Activated T-cell treated with anti-CD3 and anti-CD28 coated beads for 1 hour (primary cell): Measurements from ENCODE around the gene ANKS3.

Source experiments
- DNase-seq: peaks from one replicate; pipeline ENCODE4 v3.0.0-alpha.2; 2020; ENCODE audit warnings: low read depth

Gene ANKS3, protein sequence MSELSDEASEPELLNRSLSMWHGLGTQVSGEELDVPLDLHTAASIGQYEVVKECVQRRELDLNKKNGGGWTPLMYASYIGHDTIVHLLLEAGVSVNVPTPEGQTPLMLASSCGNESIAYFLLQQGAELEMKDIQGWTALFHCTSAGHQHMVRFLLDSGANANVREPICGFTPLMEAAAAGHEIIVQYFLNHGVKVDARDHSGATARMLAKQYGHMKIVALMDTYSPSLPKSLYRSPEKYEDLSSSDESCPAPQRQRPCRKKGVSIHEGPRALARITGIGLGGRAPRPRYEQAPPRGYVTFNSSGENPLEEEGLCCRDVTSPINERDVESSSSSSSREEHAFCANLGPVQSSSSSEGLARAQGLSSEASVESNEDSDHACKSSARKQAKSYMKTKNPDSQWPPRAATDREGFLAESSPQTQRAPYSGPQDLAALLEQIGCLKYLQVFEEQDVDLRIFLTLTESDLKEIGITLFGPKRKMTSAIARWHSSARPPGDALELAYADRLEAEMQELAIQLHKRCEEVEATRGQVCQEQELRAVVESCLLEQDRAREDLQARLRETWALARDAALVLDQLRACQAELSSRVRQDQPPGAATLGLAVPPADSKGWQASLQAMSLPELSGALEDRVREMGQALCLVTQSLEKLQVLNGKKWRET

DNA sequence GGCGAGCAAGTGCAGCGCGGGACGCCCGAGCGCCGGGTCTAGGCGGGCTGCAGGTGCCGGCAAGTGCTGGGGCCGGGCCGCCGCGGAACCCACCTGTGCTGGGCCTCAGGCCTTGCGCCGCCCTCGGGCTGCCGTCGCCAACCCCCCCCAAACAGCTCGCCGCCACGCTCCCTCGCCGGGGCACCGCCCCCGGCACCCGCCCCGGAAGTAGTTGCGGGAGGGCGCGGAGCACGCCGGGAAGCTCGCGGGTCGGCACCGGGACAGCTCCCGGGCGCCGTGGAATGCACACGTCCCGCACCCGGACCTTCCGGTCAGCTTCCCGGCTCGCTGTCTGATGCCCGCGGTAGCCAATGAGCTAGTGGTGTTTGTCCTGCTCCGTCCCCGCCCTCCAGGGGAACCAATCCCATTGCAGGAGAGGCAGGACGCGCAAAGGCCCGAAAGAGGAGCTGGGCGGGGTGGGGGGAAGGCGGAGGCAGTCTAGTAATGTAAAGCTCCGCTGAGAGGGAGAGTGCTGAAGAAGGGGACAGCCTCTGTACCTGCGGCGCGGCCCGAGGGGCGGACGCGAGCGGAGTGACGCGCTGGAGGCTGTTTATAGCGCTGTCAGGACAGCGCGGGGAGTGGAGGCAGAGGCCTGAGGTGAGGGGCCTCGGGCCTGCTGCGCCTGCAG lies at the start of gene ANKS3, which contains the start of gene DNAAF8:
TSS of gene ANKS3 (minus strand) at position 209 of the 667 bp plus-strand sequence. CDS start 4,122 bp downstream, outside the sequence.
TSS of gene DNAAF8 (plus strand) at position 475 of the 667 bp plus-strand sequence. CDS start 1,978 bp downstream, outside the sequence.
- peak; percentile 69 for DNase-seq

DNA sequence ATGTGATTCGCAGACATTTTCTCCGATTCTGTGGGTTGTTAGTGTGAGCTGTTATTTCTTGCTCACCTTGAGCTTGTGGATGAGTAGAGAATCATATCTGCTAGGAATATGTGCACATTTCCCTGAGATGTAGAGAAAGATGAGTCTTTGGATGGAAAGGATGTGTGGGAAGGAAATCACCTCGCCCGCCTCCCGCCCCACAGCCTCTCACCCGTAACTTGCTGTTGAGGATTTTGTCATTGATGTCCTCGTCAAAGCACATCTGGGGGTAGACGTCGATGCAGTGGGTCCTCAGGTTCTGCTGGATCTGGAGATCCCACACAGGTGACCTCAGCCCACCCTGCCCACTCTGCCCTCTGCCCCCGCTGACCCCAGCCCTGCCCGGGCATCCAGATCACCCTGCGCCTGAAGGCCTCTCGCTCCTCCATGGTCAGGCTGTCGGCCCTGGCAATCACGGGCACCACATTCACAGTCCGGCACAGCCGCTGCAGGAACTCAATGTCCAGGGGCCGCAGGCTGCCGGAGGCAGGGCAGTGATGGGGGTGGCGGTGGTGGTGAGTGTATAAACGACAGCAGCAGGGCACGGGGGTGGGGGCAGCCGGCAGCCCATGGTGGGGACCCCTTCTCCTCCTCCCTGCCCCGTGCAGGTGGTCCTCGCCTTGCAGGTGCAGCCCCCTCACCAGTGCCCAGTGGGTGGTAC lies 49.3 kb upstream of the ANKS3 start:
- no peak for DNase-seq

DNA sequence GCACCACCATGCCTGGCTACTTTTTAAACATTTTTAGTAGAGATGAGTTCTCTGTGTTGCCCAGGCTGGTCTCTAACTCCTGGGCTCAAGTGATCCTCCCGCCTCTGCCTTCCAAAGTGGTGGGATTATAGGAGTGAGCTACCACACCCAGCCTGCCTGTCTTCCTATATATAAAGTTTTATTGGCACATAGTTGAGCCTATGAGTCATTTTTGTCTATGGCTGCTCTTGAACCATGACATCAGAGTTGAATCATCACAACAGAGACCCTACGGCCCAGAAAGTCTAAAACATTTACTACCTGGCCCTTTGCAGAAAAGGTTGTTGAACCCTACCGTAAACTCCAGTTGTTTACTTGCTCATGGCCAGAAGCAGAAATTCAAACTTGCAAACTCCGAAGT lies 46.2 kb upstream of the ANKS3 start:
- no peak for DNase-seq

DNA sequence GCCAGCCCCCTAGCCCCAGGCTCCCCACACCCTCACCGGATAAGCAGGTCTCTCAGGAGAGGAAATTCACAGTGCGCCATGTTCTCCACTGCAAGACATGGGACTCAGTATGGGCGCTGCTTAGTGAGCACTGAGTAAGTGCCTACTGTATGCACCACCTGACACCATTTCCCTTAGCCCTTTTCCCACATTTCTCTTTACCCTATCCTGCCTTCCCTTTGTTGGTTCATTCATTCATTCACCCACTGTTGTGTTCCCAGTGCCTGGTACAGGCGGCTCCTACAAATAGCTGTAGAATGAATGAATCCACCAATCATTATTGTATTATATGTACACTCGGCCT lies 44.0 kb upstream of the ANKS3 start:
- no peak for DNase-seq

DNA sequence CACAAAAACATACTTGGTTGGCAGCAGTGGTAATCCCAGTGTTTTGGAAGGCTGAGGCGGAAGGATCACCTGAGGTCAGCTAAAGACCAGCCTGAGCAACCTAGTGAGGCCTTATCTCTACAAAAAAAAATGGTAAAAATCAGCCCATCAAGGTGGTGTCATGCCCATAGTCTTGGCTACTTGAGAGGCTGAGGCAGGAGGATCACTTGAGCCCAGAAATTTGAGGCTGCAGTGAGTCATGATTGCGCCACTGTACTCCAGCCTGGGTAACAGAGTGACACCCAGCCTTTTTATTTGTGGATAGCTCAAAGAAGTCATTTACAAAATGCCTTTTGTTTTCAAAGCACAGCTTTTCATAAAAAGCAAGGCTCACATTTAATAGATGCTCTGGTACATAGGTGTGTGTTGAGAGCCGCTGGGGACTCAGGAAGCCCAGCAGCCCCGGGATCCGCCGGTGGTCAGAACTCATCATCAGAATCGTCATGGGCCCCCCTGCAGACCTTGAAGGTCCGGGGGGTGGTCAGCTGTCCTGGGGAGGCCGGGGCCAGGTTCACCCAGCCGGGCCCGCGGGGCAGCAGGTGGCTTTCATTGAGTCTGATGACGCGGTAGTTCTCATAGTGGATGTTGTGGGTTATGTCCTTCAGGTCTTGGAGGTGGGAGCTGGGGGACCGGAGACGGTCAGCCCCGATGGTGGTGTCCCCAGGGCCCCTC lies 43.4 kb upstream of the ANKS3 start:
- no peak for DNase-seq

DNA sequence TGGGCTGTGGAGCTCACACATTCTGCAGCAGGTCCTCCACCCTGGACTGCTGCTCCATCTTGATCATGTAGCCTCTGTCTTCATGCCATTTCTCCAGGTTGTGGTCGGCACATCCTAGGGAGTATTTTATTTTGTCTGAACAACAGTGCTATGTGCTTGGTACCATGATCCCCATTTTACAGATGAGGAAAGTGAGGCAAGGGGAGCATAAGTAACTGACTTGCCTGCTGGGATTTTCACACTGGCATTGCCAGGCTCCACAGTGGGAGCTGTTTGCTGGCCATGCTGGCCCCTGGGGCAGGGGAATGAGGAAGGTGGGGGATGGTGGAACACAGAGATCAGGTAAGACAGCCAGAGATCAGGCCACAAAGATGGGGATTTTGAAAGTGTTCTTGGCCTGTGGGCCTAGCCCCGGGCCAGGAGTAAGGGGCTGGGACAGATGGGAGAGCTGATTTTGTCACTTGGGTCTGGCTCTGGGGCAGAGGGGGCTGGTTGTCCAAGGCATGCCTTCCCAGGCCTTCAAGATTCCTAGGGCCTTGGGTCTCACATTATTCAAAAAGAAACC lies 42.2 kb upstream of the ANKS3 start:
- DNase-seq = no peak

DNA sequence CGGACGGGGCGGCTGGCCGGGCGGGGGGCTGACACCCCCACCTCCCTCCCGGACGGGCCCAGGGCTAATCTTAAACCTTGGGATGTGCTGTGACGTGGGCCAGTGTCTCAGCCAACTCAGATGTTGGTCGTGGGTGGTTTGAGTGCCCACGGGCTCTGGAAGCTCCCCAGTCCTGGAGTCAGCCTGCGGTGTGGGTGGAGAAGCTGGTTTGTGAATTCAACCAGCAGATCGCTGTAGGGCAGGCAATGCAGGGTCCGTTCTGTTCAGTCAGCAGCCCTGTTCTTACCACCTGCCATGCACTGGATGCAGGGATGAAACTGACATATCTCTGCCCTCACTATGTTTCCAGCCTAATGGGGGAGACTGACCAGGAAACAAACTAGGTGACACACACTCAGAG lies 40.9 kb upstream of the ANKS3 start:
- DNase-seq = no peak

DNA sequence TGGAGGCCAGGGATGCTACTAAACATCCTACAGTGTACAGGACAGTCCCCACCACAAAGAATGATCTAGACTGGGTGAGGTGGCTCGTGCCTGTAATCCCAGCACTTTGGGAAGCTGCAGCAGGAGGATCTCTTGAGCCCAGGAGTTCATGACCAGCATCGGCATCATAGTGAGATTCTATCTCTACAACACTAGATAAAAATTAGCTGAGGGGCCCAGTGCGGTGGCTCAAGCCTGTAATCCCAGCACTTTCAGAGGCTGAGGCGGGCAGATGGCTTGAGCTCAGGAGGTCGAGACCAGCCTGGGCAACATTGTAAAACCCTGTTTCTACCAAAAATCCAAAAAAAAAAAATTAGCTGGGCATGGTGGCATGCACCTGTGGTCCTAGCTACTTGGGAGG lies 38.3 kb upstream of the ANKS3 start:
- DNase-seq = no peak

DNA sequence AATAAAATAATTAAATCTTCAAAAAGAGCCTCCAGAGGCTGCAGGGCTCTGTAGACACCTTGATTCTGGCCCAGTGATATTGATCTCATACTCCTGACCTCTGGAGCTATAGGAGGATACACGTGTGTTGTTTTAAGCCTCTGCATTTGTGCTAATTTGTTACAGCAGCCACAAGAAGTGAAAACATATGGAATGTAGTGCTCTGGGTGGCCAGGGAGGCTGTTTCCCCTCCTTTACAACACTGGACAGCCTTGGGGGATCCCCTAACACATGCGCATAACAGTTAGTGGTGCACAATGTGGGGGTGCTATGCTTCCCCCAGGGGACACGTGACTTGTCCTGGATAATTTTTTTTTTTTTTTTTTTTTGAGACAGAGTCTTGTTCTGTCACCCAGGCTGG lies 37.6 kb upstream of the ANKS3 start:
- DNase-seq = no peak

DNA sequence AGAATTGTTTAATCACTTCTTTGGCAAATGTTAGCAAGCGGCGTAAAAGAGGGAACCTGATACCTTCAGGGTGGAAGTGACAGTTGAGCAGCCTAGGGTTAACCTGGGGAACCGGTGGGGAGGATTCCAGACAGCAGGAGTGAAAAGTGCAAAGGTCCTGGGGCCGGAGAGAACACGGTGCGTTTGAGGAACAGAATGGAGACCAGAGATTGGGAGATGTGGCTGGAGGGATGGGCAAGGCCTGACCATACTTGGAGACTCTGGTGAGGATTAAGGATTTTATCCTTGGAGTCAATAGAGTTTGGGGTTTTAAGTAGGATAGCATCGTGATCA lies 35.2 kb upstream of the ANKS3 start:
- no peak for DNase-seq

DNA sequence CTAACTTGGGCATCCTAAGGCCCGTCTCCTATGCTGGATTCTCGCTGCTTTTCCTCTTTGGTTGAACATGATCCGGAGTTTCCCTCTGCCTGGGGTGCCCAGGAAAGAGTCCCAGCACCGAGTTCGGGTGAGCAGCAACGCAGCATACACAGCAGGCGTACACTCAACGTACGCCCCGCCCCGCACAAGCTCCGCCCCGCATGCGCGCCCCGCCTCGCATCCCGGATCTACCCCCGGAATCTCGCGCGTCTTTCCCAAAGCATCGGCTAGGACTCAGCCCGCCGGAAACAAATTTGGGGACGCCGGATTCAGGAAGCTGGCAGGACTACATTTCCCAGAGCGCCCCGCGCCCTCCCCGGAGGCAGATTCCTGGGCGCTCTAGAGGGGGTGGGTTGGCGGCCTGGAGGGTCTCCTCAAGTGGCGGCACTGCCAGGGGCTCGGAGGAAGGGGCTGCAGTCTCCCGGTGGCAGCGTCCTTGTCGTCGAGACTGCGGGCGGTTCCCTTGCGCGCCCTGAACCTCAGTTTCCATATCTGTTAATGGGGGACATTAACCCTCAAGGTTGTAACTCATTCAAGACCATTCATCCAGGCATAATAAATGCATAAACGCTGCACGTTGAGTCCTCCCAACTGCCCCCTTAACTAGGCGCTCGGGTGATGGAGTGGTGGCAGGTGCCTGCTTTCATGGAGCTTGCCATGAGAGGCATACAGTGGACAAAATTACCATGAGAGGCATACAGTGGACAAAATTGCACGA lies 34.7 kb upstream of the ANKS3 start:
- DNase-seq = peak; percentile 74

DNA sequence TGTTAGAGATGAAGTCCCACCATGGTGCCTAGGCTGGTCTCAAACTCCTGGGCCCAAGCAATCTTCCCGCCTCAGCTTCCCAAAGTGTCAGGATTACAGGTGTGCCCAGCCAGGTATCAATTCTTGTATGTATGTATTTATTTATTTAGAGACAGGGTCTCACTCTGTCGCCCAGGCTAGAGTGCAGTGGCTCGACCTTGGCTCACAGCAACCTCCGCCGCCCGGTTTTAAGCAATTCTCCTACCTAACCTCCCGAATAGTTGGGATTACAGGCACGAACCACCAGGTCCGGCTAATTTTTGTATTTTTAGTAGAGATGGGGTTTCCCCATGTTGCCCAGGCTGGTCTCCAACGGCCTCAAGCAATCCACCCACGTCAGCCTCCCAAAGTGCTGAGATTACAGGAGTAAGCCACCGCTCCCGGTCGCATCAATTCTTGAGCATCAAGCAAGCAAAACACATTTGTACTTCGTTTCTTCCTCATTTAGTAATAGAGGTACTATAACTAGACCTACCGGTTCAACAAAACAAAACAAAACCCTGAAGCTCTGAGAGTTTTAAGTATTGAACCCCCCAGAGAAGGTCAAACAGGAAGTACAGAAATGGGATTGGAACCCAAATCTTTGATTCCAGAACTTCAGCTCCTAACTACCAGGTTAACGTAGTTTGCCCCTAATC lies 33.9 kb upstream of the ANKS3 start:
- DNase-seq = no peak

DNA sequence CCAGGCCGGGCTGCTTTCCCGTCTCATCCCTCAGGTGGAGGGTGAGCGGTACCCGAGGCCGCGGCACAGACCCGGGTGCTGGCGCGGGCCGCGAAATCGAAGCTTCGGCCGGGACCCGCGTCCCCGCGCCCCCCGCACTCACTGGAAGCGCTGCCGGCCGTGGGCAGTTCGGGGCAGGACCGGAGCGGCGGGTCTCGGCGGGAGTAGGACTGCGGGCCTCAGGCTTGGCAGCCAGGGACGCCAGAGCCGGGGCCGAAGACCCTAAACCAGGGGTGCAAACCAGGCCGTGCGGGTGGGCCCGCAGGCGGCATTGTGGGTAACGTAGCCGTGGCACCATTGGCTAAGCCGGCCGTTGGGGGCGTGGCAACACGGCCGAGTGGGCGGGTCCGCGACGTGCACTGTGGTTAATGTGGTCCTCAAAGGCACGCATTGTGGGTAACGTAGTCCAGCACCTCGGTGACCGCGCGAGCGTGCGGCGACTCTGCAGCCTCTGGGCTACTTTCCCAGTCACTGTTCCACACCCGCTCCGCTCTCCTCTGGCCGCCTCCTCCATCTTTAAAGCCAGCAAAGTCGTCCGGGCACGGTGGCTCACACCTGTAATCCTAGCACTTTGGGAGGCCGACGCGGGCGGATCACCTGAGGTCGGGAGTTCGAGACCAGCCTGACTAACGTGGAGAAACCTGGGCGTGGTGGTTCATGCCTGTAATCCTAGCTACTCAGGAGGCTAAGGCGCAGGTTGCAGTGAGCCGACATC lies 33.0 kb upstream of the ANKS3 start, which contains the start of gene ZNF500:
TSS of gene ZNF500 (minus strand) at position 288 of the 754 bp plus-strand sequence. CDS start 1,184 bp downstream, outside the sequence.
- peak; percentile 97 for DNase-seq

DNA sequence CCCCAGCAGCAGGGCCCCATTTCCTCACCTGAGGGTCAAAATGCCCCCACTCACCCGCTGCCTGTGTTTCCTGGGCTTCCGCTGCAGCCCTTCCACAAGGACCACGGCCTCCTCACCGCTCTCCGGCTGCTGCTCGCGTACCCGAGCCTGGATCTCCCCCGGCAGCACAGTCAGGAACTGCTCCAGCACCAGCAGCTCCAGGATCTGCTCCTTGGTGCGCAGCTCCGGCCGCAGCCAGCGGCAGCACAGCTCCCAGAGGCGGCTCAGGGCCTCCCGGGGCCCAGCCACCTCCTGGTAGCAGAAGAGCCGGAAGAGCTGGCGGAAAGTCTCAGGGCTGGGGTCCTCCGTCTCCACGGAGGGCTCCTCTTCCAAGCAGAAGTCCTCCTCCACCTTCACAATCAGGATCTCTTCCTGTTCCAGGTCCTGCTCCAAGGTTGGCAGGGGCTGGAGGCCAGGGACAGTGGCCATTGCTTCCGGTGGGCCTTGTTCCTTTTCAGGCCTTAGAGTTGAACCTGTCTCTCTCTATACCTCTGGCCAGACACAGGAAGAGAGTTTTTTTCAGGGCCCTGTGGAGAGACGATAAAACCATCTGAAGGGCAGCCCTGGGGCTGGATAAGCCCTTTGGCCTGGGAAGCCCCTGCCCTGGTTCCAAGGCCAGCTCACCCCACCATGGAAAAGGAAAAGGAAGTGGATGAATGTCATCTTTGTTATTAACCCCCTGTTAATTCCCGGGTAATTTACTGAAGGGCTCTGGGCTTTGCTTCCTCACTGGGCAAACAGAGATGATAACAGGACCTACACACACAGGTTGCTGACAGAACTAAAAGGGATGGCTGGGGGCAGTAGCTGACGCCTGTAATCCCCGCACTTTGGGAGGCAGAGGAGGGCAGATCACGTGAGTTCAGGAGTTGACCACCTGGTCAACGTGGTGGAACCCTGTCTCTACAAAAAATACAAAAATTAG lies 31.7 kb upstream of the ANKS3 start:
- no peak for DNase-seq

DNA sequence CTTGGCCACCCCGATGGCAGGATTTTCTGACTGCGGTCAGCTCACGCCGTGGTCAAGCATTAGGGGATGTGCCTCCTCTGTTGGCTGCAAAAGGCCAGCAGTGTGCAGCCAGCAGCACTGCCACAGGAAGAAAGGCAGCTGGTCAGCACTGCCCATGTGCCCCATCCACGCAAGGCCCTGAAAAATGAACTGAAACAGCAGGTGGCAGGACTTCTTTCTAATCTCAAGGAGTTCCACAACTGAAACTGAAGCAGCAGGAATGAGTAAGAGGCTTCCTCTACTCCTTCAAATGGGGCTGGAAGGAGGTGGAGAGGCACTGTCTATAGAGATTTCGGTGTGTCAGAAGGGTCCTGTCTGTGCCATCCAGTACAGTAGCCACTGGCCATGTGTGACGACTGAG lies 29.7 kb upstream of the ANKS3 start:
- DNase-seq = no peak

DNA sequence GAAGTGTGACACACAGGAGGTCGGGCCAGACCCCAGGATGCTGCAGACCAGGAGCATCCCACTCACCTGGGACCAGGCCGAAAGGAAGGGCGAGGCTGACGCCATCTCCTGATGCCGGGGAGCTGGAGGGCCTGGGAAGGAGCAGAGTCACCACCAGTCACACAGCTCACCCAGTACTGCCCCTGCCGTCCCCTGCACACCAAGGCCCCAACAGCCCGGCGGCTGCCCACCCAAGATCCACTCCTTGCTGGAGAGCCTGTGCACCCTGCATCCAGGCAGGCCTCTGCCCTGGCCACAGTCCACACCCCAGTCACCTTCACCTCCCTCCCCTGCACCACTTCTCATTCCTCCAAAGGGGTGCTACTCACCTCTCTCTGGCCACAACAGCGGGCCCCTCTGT lies 28.1 kb upstream of the ANKS3 start:
- DNase-seq = no peak

DNA sequence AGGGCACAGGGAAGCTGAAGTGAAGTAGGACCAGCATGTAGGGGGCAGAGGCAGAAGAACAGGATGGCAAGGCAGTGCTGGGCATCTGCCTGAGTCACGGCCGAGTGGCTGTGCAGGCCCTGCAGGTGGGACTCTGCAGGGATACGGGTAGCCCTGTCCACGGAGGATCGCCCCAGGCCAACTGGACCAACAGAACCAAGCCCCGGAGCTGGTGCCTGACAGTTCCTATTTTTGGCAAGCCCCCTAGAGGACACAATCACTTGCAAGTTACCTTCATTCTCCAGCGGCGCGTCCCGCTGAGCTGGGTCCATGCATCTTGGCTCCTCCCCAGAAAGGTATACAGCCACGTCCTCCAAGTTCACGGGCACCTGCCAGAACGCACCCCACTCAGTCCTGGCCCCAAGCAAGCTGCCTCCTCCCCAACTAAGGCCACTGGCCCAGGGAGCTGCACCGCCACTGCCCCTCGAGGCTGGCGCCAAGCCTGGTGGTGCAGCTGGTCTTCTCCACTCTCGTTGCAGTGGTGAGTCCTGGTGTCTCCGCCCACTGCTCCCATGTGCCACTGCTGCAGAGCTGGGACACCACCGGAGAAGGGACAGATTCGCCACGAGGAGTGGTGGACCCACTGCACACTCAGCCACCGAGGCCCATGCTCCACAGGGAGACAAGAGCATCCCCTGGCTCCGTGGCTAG lies 26.3 kb upstream of the ANKS3 start:
- no peak for DNase-seq

DNA sequence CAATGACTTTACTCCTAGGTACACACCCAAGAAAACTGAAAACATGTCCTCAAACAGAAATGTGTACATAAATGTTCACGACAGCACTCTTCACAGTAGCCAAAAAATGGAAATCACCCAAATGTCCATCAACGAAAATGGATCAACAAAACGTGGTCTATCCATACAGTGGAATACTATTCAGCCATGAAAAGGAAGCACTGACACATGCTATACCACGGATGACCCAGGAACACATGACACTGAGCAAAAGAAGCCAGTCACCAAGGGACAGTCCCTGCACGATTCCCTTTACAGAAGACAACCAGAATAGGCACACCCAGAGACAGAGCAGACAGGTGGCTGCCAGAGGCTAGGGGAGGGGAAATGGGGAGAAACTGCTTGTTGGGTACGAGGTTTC lies 21.6 kb upstream of the ANKS3 start:
- no peak for DNase-seq
